ENCODE measurements around the gene ADRM1.

Gene ADRM1

DNA sequence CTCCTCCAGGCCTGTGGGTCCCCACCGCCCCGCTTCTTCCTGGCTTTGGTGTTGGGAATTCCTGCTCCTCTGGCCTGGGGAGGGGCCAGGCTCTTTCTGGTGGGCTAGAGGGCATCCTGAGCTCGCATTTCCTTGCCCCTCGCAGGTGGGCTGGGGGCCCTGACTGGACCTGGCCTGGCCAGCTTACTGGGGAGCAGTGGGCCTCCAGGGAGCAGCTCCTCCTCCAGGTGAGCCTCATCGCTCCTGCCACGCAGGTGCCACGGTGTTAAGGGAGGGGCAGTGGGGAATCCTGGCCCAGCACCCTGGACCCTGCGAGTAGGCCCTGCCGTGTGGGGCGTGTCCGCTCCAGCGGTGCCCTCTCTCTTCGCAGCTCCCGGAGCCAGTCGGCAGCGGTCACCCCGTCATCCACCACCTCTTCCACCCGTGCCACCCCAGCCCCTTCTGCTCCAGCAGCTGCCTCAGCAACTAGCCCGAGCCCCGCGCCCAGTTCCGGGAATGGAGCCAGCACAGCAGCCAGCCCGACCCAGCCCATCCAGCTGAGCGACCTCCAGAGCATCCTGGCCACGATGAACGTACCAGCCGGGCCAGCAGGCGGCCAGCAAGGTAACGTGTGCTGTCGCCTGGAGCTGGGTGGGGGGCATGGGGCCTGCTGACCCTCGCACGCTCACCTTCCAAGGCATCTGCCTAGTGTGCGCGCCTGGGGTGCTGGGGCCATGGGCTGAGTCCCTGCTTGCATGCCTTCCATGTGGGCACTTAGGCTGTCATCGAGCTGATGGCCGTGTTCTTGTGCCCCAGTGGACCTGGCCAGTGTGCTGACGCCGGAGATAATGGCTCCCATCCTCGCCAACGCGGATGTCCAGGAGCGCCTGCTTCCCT lies 4.7 kb downstream of the ADRM1 start:
- no peak overlapping the region for H3K4me3 ChIP-seq (ENCODE audit: low read length)
- no peak for DNase-seq (ENCODE audit: low read depth, low spot score)

DNA sequence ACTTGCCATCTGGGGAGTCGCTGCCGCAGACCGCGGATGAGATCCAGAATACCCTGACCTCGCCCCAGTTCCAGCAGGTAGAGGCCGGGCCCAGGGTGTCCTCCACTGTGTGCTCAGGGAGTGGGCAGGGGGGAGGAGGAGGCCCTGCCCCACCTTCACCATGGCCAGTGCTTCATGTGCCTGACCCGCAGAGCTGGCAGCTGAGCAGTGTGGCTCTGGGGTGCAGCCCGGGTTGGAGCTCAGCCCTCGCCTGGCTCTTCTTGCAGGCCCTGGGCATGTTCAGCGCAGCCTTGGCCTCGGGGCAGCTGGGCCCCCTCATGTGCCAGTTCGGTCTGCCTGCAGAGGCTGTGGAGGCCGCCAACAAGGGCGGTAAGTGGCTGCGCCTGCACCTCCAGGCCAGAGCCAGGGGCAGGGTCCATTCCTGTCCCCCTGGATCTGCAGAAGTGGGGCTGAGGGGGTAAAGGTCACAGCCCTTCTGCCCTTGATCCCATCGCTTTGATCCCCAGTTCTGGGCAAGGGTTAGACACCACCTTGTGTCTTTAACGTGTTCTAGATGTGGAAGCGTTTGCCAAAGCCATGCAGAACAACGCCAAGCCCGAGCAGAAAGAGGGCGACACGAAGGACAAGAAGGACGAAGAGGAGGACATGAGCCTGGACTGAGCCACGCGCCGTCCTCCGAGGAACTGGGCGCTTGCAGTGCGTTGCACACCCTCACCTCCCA lies 5.5 kb downstream of the ADRM1 start:
- DNase-seq (ENCODE audit: low read depth, low spot score) = no peak
- no peak overlapping the region for H3K4me3 ChIP-seq (ENCODE audit: low read length)

DNA sequence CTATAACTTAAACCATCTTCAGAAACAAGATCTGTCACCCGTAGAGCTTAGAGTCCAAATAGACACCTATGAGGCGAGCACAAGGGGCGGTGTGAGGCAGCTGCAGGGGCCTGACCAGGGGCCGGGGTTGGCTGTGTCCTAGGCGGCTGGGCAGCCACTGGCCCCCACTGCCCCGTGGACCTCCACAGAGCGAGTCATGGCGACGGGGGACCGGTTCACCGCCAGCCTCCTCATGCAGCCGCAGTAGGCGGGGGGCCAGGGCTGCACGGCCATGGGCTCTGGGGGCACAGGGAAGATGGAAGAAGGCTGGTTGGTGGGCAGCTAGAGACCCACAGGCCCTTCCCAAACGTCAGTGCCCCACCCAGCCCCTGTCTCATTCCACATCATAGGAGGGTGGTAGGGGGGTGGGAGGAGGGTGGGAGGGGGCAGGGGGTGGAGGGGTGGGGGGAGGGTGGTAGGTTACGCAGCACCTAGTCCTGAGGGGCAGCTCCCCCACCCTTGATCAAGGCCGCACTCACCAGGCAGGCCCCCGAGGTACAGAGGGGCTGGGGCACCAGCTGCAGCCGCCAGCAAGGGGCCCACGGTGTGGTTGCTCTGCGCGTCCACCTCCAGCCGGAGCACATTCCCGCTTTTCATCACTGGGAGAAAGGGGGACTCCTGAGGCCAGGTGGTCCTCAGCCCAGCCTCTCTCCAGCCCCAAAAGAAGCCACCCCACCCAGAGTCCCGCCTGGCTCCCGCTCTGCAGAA lies 6.6 kb downstream of the ADRM1 start:
- no peak overlapping the region for H3K4me3 ChIP-seq (ENCODE audit: low read length)
- no peak for DNase-seq (ENCODE audit: low read depth, low spot score)

DNA sequence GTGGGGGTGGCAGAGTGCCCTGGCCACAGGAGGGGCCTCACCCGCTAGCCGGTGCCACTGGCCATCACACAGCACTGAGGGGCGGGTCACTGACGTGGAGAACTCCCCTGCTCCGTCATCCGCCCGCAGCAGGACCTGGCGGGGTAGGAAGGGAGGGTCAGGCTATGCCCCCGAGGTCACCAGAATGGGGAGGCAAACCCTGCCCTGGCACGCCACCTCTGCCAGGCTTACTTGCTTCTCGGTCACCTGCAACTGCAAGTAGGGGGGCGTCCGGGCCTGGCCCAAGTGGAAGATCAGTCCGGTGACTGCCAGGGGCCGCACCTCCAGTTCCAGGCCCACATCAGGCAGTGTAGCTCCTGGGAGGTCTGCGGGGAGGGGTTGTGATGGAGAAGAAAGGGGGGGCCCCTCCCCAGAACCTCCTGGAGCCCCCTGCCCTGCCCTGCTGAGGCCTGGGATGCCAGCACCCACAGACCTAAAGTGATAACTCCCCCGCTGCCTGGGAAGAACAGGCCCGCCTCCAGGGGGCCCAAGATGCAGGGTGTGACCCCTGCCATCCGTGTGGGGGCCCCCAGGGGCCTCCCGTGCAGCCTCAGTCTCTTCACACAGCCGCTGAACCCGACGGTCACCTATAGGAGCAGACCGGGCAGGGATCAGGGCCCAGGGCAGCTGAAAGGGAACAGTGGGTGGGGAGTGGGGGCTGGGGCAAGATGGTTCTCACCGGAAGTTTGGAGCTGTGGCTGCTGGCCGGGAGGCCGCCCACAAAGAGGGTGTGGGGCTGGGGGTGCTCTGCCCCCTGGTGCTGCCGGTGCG lies 7.4 kb downstream of the ADRM1 start:
- DNase-seq (ENCODE audit: low read depth, low spot score) = no peak
- no peak overlapping the region for H3K4me3 ChIP-seq (ENCODE audit: low read length)

DNA sequence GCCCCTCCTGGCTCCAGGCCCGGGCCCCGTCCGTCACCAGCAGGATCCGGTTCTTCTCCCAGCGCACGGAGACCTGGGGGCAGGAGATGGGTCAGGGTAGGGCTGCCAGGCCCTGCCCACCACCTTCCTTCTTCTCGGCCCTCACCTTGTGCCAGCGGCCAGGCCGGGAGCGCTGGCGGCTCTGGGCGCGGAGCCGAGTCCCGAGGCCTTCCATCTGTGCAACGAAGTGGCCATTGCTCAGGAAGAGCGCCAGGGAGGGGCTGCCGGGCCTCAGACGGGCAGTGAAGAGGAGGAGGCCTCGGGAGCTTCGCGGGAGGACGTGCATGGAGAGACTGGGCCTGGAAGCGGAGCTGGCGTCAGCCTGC lies 7.9 kb downstream of the ADRM1 start:
- DNase-seq (ENCODE audit: low read depth, low spot score) = no peak

DNA sequence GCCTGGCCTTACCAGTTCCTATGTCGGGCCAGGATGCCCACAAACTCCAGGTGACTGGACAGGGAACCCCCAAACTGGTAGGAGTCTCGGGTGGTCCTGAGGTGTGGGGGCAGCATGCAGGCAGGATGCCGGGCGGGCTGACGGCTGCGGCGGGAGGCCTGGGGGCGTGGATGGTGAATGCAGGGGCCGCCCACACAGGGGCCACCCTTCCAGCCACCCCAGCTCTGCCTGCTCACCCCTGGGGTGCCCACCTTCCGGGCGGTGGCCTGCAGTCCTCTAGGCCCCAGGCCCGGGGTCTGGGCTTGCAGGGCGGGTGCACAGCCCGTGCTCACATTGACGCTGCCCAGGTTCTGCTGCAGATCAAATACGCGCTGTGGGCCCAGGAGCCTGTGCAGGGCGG lies 8.4 kb downstream of the ADRM1 start:
- H3K4me3 ChIP-seq (ENCODE audit: low read length) = no peak overlapping the region
- no peak for DNase-seq (ENCODE audit: low read depth, low spot score)

More for the DNA sequence above, 7.9 kb downstream of the ADRM1 start:
- H3K4me3 ChIP-seq (ENCODE audit: low read length) = no peak overlapping the region

DNA sequence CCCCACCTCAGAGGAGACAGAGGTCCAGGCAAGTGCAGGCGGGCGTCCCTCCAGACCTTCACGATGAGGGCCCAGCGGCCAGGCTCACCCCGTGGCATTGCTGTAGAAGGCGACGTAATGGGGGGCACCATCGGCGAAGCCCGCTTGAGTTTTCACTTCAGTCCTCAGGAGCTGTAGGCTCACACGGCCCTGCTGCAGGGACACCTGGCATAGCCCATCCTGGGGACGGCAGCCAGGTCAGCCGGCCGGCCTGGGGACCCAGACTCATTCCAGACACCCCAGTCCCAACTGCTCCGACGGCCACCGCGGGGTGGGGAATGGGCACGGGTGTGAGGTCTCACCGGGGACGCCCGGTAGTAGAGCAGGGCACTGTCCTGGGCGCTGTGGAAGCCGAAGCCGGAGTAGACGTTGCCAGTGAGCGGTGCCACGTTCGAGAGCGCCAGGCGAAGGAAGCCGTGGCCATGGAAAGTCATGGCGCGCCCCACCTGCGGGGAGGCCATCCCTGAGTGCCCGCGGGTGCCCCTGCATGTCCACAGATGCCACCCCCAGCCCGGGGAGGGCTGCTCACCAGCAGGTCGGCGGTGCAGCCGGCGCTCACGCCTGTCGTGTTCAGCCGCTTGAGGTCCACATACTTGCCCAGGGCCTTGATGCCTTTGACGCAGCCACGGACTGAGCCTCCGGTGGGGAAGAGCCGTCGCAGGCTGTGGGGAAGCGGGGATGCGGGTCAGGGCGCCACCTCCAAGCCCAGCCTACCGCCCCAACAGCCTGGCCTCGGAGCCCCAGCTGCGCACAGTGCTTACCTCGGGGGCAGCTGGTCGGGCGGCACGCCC lies 9.2 kb downstream of the ADRM1 start:
- no peak overlapping the region for H3K4me3 ChIP-seq (ENCODE audit: low read length)
- DNase-seq (ENCODE audit: low read depth, low spot score) = no peak

DNA sequence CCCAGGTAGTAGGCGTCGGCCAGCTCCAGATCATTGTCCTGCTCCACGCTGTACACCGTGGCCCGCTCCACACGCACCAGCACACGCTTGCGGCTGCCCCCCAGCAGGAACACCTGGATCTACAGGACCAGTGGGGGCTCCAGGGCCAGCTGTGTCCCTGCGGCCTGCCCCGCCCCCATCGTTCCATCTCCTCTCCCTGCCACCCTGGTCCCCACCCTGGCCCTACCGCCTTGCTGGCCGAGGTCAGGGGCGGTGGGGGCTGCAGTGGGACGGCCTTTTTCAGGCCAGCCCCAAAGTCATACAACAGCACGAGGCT lies 9.8 kb downstream of the ADRM1 start:
- H3K4me3 ChIP-seq (ENCODE audit: low read length) = no peak overlapping the region
- DNase-seq (ENCODE audit: low read depth, low spot score) = no peak

DNA sequence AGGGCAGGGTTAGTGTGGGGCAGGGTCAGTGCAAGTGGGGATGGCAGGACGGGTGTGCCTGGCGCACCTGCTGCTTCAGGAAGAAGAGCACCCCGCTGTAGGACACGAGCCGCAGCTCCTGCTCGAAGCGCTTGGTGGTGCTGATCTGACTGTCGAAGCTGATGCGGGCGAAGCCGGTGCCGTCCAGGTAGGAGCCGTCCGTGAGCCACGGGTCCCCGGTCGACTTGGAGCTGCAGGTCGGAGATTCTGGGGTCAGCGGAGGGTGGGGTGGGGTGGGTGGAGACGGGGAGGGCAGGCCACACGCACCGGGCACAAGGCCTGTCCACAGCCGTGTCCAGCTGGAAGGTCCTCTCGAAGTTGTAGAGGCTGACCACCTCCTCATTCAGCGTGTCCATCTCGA lies 10.2 kb downstream of the ADRM1 start:
- DNase-seq (ENCODE audit: low read depth, low spot score) = no peak

DNA sequence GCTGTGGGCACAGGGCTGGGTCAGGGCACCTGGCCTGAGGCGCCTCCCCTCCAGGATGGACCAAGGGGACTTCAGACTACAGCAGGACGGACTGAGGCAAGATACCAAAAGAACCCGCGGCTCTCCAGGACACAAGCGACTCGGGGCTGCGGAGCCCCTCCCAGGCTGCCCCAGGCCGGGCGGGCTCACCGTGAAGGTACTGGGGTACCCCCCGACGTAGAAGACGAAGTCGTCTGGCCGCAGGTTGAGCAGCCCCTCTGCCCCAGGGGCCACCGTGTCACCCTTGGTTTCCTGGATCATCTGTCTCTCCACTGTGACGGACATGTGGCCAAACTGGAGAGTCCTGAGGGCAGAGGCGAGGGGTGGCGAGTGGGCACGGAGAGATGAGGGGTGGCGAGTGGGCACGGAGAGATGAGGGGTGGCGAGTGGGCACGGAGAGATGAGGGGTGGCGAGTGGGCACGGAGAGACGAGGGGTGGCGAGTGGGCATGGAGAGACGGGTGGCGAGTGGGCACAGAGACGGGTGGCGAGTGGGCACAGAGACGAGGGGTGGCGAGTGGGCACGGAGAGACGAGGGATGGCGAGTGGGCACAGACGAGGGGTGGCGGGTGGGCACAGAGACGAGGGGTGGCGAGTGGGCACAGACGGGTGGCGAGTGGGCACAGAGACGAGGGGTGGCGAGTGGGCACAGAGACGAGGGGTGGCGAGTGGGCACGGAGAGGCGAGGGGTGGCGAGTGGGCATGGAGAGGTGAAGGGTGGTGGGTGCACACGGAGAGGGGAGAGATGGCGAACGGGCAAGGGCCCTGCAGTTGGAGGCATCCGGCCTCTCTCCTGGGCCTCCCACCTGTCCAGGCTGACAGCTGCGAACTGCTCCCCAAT lies 10.9 kb downstream of the ADRM1 start:
- no peak overlapping the region for H3K4me3 ChIP-seq (ENCODE audit: low read length)
- no peak for DNase-seq (ENCODE audit: low read depth, low spot score)

More for the DNA sequence above, 10.2 kb downstream of the ADRM1 start:
- no peak overlapping the region for H3K4me3 ChIP-seq (ENCODE audit: low read length)

DNA sequence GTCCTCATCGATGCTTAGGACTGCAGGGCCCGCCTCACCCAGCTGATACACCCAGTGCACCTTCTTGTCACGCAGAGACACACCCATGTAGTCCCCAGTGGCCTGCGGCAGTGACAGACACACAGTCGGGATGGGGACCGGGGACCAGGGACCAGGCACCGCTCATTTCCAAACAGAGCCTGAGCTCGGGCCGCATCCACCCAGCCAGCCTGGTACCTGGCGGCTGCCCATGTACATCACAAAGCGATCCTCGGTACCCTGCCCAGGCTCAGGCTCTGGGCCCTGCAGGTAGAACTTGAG lies 11.5 kb downstream of the ADRM1 start:
- no peak overlapping the region for H3K4me3 ChIP-seq (ENCODE audit: low read length)
- DNase-seq (ENCODE audit: low read depth, low spot score) = no peak

DNA sequence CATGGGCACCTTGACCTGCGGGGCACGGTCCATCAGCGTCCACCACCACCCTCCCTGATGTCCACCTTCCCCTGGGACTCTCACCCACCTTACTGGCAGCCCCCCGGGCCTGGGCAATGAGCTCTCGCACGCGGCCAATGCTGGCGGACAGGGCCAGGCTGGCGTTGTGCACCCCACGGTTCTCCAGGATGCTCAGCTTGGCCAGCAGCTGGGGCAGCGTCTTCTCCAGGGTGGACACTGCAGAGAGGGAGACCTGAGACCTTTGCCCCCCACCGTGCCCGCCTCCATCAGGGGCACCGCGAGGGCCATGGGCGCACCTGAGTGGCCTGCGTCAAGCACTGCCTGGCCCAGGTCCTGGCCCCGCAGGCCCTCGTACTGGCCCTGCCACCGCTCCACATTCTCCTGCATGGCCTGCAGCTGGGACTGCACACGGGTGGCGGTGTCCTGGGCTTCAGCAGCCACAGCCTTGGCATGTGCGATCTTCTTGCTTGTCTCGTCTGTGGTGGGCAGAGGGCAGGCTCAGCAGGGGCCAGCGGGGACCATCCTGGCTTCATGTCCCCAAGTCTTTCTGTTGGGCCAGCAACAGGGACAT lies 12.0 kb downstream of the ADRM1 start:
- no peak for DNase-seq (ENCODE audit: low read depth, low spot score)
- no peak overlapping the region for H3K4me3 ChIP-seq (ENCODE audit: low read length)

DNA sequence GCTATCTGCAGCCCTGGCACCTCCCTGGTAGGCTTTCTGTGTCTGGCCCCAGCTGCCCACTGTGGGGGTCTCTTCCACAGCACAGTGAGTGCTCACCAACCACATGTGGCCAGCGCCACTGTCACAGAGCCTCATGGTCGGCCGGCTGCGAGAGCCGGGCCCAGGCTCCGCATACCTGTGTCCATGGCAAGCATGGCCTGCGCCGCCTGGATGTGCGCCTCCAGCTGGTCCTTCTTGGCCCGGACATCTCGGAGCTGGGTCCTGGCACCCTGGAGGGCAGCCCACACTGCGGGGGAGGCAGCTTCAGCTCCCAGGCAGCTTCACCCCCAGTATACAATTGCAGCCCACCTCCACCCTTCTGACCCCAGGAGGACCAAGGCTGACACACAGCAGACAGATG lies 13.0 kb downstream of the ADRM1 start:
- H3K4me3 ChIP-seq (ENCODE audit: low read length) = no peak overlapping the region
- no peak for DNase-seq (ENCODE audit: low read depth, low spot score)

DNA sequence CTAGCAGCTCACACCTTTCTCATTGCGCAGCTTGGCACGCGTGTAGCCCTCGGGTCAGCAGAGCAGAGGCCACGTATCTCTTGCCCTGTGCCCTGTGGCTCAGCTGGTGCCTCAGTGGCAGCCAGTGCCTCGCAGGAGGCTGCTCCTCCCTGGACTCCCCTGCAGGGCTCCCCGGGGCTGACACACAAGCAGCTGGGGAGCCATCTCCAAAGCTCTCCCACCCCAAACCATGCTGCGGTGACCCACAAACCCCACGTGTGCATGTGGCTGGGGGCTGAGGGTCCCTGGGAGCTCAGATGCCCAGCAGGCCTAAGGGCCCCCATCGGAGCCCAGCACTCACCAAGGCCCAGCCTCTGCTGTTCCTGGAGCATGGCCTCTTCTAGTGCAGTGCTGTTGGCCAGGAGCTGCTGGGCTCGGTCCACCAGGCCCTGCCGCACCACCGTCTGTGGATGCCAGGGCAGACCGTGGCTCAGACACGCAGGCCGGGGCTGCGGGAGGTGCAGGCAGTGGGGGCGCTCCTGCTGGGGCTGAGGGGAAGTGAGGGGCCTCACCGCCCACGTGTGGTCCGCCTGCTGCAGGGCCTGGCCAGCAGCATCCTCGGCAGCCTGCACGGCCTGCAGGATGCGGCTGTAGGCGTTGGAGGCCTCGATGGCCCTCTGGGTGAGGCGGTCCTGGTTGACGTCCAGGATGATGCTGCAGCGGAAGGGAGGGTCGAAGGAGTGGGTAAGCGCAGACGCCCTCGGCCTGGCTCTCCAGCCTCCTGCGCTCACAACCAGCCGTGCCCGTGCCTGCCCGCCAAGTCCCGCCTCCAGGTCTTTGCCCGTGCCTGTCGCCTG lies 13.8 kb downstream of the ADRM1 start:
- H3K4me3 ChIP-seq (ENCODE audit: low read length) = no peak overlapping the region
- DNase-seq (ENCODE audit: low read depth, low spot score) = no peak

DNA sequence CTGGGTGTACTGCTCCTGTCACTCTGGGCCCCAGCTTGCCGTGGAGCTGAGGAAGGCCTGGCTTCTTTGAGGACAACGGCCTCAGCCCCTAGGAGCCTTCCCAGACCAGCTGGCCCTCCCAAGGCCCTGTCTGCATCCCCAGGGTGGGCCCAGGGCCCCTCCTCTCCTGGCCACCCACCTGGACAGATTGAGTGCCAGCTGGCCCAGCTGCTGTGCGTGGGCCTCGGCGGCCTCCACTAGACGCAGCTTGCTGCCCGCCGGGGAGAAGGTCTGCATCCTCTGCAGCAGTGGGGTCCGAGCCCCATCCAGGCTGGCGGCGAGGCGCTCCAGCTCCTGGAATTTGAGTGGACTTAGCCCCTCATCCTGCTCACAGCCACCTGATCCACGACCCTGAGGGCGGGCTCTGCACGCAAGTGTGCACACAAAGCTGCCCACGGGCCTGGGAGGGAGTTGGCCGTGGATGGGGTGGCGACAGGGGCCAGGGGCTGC lies 14.4 kb downstream of the ADRM1 start:
- no peak overlapping the region for H3K4me3 ChIP-seq (ENCODE audit: low read length)
- DNase-seq (ENCODE audit: low read depth, low spot score) = no peak
